GM04504 (cell line): Measurements from ENCODE around the gene MISP.
"Not testable (repeated sequence)": the region's sequence is repeated elsewhere in the genome, so short reads cannot be mapped to it uniquely, and the experiment has no call there.

ENCODE experiments used
- DNase-seq: peaks from one replicate; pipeline ENCODE4 v3.0.0-alpha.2; 2012; ENCODE audit warnings: low read depth

MISP gene

GRCh38 chr19:725461-726089 lies 25.3 kb upstream of the MISP start:
- DNase-seq = no peak

GRCh38 chr19:726993-727956 lies 23.6 kb upstream of the MISP start:
- no peak for DNase-seq

- no peak for DNase-seq
Observed at GRCh38 chr19:728011-728410, 22.9 kb upstream of the MISP start.

- not testable (repeated sequence) for DNase-seq
Observed at GRCh38 chr19:729564-729963, 21.3 kb upstream of the MISP start.

GRCh38 chr19:729965-730668 lies 20.8 kb upstream of the MISP start:
- no peak for DNase-seq

- no peak for DNase-seq
Observed at GRCh38 chr19:731000-731399, 19.9 kb upstream of the MISP start.

GRCh38 chr19:732148-733069 lies 18.5 kb upstream of the MISP start:
- DNase-seq = no peak

- DNase-seq = no peak
Observed at GRCh38 chr19:734716-735115, 16.2 kb upstream of the MISP start.

GRCh38 chr19:736125-736524 lies 14.8 kb upstream of the MISP start:
- DNase-seq = no peak

- DNase-seq = no peak
Observed at GRCh38 chr19:737591-738093, 13.3 kb upstream of the MISP start.

GRCh38 chr19:738509-739128 lies 12.3 kb upstream of the MISP start:
- DNase-seq = no peak

- no peak for DNase-seq
Observed at GRCh38 chr19:739998-740715, 10.8 kb upstream of the MISP start.

- DNase-seq = not testable (repeated sequence)
Observed at GRCh38 chr19:740816-741505, 10.0 kb upstream of the MISP start.

GRCh38 chr19:741506-742131 lies 9.3 kb upstream of the MISP start:
- no peak for DNase-seq

- no peak for DNase-seq
Observed at GRCh38 chr19:742540-743075, 8.3 kb upstream of the MISP start.

GRCh38 chr19:743168-743687 lies 7.7 kb upstream of the MISP start:
- DNase-seq = no peak

- not testable (repeated sequence) for DNase-seq
Observed at GRCh38 chr19:745138-745537, 5.8 kb upstream of the MISP start.

GRCh38 chr19:746208-746819 lies 4.6 kb upstream of the MISP start:
- DNase-seq = no peak
